ENCODE data around the gene FUCA1.
"Not testable (repeated sequence)": the region's sequence is repeated elsewhere in the genome, so short reads cannot be mapped to it uniquely, and the experiment has no call there.

Gene FUCA1

DNA sequence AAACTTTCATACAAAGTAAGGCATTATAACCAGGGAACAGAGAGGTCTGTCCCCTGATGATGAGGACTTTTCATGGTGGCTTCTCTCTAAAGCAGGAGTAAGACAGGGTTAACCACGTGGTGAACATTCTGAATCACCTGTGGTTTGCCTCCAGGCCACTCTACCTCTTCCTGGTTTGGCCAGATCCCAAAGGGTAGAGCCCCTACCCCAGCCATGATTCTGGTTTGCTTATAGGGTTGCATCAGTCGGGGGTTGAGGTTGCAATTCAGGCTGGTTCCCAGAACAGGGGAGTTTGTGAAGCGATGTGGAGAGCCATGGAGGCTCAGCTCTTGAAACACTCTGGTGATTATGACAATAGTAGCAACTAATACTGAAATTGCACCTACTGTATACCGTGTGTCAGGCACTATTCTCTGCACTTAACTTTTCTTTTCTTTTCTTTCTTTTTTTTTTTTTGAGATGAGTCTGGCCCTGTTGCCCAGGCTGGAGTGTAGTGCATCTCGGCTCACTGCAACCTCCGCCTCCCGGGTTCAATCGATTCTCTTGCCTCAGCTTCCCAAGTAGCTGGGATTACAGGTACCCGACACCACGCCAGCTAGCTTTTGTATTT, 36.8 kb upstream of the FUCA1 start:
- peak; percentile 61 to 81 for DNase-seq (ENCODE audit: low read depth in 1 of 2, low spot score in 1 of 2)
- H3K4me3 ChIP-seq (replicated peaks; ENCODE audit: insufficient read depth, low read length): no peak overlapping the region
- no peaks in the 10 kb centered on the region for H3K27me3 ChIP-seq (ENCODE audit: insufficient read depth, poor library complexity, severe bottlenecking)
- H3K27ac ChIP-seq (replicated peaks): peak overlapping the region; percentile 3
- TF ChIP-seq POLR2AphosphoS5 (IDR thresholded peaks at IDR 0.05; ENCODE audit: low read depth): no peak

DNA sequence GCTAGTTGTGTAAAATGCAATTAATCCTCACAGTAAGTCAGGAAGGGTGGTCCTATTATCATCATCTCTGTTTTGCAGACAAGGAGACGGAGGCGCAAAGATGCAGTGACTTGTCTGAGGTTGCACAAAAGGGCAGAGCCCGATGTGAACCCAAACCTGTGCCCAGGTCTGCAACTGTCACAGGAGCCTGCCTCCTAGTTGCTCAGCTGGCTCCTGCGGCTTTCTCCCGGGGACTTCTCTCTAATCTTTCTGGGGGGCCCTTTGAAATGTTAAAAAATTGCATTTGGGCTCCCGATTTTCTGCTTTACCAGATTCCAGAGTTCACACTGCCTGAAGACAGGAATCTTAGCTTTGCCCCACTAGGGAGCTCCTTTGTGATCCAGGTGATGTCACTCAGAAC, 35.7 kb upstream of the FUCA1 start:
- Histone ChIP-seq H3K27me3 (ENCODE audit: insufficient read depth, poor library complexity, severe bottlenecking) (no peaks in the 10 kb centered on the region), H3K4me3 (replicated peaks; ENCODE audit: insufficient read depth, low read length) (no peak overlapping the region), H3K27ac (replicated peaks) (no peak overlapping the region)
- no peak for DNase-seq (ENCODE audit: low read depth in 1 of 2, low spot score in 1 of 2)
- TF ChIP-seq GABPA (IDR thresholded peaks at IDR 0.05; ENCODE audit: low read depth) (no peak), SPI1 (IDR thresholded peaks at IDR 0.05; ENCODE audit: borderline replicate concordance, low read depth) (no peak), POLR2AphosphoS5 (IDR thresholded peaks at IDR 0.05; ENCODE audit: low read depth) (no peak)
- TF ChIP-seq, protein P1, sequence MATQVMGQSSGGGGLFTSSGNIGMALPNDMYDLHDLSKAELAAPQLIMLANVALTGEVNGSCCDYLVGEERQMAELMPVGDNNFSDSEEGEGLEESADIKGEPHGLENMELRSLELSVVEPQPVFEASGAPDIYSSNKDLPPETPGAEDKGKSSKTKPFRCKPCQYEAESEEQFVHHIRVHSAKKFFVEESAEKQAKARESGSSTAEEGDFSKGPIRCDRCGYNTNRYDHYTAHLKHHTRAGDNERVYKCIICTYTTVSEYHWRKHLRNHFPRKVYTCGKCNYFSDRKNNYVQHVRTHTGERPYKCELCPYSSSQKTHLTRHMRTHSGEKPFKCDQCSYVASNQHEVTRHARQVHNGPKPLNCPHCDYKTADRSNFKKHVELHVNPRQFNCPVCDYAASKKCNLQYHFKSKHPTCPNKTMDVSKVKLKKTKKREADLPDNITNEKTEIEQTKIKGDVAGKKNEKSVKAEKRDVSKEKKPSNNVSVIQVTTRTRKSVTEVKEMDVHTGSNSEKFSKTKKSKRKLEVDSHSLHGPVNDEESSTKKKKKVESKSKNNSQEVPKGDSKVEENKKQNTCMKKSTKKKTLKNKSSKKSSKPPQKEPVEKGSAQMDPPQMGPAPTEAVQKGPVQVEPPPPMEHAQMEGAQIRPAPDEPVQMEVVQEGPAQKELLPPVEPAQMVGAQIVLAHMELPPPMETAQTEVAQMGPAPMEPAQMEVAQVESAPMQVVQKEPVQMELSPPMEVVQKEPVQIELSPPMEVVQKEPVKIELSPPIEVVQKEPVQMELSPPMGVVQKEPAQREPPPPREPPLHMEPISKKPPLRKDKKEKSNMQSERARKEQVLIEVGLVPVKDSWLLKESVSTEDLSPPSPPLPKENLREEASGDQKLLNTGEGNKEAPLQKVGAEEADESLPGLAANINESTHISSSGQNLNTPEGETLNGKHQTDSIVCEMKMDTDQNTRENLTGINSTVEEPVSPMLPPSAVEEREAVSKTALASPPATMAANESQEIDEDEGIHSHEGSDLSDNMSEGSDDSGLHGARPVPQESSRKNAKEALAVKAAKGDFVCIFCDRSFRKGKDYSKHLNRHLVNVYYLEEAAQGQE (IDR thresholded peaks at IDR 0.05; ENCODE audit: insufficient replicate concordance, low read depth): no peak
- TF ChIP-seq, protein P2, sequence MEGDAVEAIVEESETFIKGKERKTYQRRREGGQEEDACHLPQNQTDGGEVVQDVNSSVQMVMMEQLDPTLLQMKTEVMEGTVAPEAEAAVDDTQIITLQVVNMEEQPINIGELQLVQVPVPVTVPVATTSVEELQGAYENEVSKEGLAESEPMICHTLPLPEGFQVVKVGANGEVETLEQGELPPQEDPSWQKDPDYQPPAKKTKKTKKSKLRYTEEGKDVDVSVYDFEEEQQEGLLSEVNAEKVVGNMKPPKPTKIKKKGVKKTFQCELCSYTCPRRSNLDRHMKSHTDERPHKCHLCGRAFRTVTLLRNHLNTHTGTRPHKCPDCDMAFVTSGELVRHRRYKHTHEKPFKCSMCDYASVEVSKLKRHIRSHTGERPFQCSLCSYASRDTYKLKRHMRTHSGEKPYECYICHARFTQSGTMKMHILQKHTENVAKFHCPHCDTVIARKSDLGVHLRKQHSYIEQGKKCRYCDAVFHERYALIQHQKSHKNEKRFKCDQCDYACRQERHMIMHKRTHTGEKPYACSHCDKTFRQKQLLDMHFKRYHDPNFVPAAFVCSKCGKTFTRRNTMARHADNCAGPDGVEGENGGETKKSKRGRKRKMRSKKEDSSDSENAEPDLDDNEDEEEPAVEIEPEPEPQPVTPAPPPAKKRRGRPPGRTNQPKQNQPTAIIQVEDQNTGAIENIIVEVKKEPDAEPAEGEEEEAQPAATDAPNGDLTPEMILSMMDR (IDR thresholded peaks at IDR 0.05; ENCODE audit: insufficient read depth, low read length): no peak

DNA sequence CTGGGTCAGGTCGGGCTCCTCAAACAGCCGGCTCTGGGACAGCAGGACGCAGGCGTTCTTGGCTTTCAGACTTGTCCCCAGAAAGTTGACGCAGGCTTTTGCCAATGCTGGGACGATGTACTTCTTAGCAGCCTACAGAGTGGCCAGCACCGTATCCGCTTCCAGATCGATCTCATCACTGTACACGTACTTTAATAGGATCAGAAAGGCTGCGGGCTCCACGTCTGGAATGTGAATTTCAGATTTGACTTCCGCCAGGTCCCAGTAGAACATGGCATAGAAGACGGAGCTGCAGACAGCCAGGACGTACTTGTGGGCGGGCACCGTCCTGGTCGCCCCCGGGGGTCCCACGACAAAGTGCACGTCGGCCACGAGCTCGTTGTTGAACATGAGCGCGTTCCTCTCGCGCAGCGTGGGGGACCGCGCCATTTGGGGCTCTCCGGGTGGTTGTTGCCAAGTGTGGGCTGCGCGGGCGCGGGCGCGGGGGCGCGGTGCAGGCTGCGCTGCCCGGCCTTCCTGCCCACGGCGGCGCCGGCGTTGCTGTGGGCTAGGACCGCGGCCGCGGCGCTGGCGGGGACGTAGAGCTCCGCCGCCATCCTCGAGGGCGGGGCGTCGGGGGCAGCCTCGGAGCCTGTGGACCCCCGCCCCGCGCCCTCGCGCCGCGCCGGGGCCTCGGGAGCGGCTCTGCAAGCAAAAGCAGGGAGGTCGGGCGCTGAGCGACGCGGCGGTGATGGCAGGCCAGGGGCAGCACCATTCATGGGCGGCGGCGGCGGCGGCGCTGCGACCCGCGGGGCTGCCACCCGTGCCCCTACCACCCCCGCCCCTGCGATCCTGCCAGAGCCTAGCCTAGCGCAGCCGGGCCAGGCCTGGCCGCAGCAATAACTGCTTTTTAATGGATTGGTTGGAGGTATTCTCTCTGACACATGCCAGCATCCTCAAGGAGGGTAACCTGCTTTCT, 34.5 kb upstream of the FUCA1 start:
- no peak overlapping the region for H3K4me3 ChIP-seq (replicated peaks; ENCODE audit: insufficient read depth, low read length)

DNA sequence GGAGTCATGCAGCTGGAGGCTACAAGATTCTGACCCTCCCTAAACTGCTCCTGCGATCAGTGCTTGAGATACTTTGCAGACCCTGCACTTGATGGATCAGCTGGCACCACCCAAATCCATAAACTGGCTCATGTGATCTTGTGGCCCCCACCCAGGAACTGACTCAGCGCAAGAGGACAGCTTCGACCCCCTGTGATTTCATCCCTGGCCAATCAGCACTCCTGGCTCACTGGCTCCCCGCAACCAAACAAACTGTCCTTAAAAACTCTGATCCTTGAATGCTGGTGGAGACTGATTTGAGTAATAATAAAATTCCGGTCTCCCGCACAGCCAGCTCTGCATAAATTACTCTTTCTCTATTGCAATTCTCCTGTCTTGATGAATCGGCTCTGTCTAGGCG, 31.9 kb upstream of the FUCA1 start:
- H3K27ac ChIP-seq (replicated peaks): 0 out of 2 replicates have a peak overlapping the region, but pooled peaks have one; percentile 11
- DNase-seq (ENCODE audit: low read depth in 1 of 2, low spot score in 1 of 2); H3K4me3 ChIP-seq (replicated peaks; ENCODE audit: insufficient read depth, low read length); H3K27me3 ChIP-seq (ENCODE audit: insufficient read depth, poor library complexity, severe bottlenecking): not testable (repeated sequence)

More for the DNA sequence above, 34.5 kb upstream of the FUCA1 start:
- Histone ChIP-seq H3K27me3 (ENCODE audit: insufficient read depth, poor library complexity, severe bottlenecking) (no peaks in the 10 kb centered on the region), H3K27ac (replicated peaks) (no peak overlapping the region)
- no peak for TF ChIP-seq SPI1 (IDR thresholded peaks at IDR 0.05; ENCODE audit: borderline replicate concordance, low read depth)
- TF ChIP-seq, protein P2 (IDR thresholded peaks at IDR 0.05; ENCODE audit: insufficient read depth, low read length): no peak
- TF ChIP-seq POLR2AphosphoS5 (IDR thresholded peaks at IDR 0.05; ENCODE audit: low read depth): no peak
- TF ChIP-seq, protein P1 (IDR thresholded peaks at IDR 0.05; ENCODE audit: insufficient replicate concordance, low read depth): no peak
- TF ChIP-seq GABPA (IDR thresholded peaks at IDR 0.05; ENCODE audit: low read depth): no peak
- no peak for DNase-seq (ENCODE audit: low read depth in 1 of 2, low spot score in 1 of 2)
